K562 (cell line): ENCODE results near the gene EPHB6.

Experiments
- E2F5 ChIP-seq: sonication (generic); formaldehyde crosslinking; IDR thresholded peaks from 2 replicates; pipeline ENCODE4 v1.8.0; 2022; ENCODE audit warnings: mild to moderate bottlenecking, missing genetic modification reagents
- GATA2 ChIP-seq: sonication (generic); formaldehyde crosslinking; IDR thresholded peaks from 2 replicates; pipeline ENCODE4 v1.4.0; 2020; ENCODE audit warnings: mild to moderate bottlenecking, missing genetic modification reagents
- PHF20 ChIP-seq: fragments of 450-650 bp; IDR thresholded peaks from 2 replicates; pipeline ENCODE4 v1.6.1; 2018; ENCODE audit not compliant: partially characterized antibody
- RNF2 ChIP-seq: sonication (generic); IDR thresholded peaks from 2 replicates; pipeline ENCODE4 v1.6.1; 2016

- TF ChIP-seq GATA2, result no peak
- TF ChIP-seq E2F5 (CRISPR knock-in tag), result no peak
- TF ChIP-seq PHF20, result no peak
- no peak for TF ChIP-seq RNF2
Observed at GRCh38 chr7:142851919-142852318, 3.0 kb upstream of the EPHB6 start.
